GM19467 (cell line): ENCODE data around the gene KRTAP10-1.
"Not testable (repeated sequence)": the region's sequence is repeated elsewhere in the genome, so short reads cannot be mapped to it uniquely, and the experiment has no call there.

ENCODE experiments used
- ATAC-seq: cut with Tn5 transposase; IDR thresholded peaks from one replicate; pipeline ENCODE4 v1.9.1; 2021; ENCODE audit warnings: mild to moderate bottlenecking, moderate library complexity; ENCODE audit not compliant: unreplicated experiment

The KRTAP10-1 gene

DNA sequence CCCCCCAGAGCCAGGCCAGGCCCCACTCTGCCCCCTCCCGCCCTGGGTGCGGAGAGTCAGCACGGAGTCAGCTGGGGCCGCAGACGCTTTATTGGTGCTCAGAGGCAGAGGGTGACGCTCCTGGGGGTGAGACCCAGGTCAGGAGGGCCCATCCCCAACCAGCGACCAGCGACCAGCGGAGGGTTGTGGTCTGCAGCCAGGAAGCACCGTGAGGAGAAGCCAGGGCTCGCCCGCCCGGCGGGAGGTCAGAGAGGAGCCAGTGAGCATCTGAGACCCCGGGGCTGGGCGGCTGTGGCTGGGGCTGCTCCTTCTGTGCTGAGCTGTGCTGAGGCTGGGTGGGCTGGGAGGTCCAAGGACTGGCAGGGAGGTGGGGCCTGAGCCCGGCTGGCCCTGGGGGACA, 10.3 kb upstream of the KRTAP10-1 start:
- ATAC-seq, result not testable (repeated sequence)

DNA sequence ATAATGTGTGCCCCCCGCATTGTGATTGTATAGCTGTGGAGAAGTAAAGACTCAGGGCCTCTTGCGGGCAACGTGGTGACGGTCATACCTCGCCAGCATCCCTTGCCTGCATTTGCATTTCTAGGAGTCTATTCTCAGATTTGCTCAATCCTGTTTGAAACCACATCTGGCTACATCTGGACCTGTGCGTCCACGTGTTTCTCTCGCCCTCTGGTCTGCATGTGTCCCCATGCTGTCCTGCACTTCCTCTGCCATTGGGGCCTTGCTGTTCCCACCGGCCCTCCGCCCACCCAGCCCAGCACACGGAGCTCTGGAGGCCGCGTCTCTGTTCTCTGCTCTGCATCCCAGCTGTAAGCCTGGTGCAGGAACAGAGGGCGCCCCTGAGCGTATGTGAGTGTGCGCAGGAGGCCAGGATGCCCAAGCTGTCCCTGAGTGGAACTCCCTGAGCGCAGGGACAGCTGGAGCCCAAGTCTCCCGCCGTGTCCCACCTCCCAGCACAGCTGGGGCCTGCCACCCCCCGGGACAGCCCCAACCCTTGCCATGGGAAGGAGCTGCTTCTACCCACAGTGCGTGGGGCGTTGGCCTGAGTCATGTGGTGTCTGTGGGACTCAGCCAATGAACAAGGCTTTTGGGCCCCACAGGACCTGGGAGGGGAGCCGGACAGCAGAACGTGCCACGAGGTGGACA, 9.7 kb upstream of the KRTAP10-1 start:
- ATAC-seq, result no peak

DNA sequence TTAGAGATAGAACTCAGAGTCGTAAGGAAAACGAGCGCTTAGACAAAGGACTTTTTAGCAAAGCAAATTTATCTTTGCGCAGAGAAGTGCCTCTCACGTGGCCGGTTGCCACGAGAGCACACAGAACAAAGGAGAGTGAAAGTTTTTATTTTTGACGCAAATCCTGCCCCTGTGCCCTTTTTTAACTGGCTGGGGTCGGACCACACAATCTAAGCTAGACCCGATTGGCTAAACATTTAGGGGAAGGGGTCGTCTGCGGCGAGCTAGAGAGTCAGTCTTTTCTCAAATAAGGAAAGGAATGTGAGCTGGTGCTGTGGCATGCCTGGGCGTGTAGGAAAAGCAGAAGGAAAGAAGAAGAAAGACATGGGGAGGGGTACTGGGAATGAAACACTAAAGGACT, 8.9 kb upstream of the KRTAP10-1 start:
- ATAC-seq, result no peak

DNA sequence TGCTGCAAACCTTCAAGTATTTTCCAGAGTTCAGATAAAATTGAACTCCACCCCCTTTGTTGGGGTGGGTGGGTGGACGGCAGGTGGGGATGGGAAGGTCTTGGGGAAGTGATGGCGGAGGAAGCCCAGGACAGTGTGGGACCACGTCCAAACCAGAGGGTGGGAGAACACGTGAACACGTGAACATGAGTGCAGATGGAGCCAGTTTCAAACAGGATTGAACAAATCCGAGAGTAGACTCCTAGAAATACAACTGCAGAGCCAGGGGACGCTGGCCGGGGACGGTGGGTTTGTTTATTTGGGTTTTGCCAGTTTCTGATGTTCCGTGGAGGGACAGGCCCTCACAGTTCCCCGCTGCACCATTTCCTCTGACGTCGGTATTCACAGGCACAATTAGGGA, 8.4 kb upstream of the KRTAP10-1 start:
- ATAC-seq, result no peak

DNA sequence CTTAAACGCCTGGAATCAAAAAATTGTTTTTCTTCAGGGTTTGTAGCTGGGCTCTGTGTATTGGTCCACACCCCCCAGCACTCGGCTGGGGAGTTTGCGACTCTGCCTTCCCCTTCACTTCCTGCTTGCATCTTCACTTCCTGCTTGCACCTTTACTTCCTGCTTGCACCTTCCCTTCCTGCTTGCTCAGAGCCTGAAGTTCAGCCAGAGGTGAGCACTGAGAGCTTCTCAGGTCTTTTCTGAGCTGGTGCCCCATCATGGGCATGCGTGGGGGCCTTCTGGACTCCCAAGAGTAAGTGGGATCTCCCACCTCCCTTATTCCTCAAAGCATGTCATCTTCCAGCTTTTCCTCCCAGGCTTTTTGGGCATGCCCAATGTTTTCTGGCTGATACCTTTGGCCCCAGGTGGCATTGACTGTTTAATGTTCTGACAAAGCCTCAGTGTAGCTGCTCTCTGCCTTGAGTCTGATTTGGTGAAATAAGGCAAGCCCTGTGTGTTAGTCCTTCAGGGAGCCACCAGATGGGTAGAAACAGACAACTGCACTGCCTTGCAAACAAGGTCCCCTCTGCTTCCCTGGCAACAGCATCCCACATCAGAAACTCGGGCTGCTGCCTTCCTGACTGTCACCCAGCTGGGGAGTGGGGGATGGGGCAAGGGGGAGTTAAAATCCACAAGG, 7.8 kb upstream of the KRTAP10-1 start:
- ATAC-seq, result no peak

DNA sequence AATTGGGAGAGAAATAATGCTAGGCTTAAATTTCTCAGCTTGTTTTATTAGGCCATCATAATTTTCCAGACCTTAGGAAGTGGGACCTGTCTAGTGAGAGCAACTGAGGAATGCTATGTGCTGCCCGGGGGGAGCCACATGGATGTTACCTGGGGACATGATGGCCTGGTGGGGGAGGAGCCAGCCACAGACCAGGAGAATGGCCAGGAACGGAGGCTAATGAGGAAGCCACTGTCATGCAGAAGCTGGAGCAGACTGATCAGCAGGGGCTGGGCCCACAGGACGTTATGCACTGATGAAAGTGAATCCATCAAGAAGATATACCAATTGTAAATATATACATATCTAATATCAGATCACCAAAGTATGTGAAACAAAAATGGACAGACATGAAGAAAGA, 4.6 kb upstream of the KRTAP10-1 start:
- no peak for ATAC-seq

DNA sequence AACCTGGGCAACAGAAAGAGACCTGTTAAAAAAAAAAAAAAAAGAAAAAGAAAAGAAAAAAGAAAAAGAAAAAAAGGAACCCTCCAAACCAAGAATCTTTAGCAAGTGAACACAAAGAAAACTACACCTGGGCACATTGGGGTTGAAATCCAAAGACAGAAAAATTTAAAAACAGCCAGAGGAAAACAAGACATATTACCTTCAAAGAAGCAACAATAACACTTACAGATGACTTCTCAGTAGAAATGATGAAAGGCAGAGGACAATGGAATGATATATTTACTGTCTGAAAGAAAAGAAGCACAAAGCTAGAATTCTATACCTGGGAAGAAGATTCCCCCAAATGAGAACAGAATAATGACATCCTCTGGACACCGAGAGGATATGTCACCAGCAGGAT, 2.7 kb upstream of the KRTAP10-1 start:
- ATAC-seq, result no peak

DNA sequence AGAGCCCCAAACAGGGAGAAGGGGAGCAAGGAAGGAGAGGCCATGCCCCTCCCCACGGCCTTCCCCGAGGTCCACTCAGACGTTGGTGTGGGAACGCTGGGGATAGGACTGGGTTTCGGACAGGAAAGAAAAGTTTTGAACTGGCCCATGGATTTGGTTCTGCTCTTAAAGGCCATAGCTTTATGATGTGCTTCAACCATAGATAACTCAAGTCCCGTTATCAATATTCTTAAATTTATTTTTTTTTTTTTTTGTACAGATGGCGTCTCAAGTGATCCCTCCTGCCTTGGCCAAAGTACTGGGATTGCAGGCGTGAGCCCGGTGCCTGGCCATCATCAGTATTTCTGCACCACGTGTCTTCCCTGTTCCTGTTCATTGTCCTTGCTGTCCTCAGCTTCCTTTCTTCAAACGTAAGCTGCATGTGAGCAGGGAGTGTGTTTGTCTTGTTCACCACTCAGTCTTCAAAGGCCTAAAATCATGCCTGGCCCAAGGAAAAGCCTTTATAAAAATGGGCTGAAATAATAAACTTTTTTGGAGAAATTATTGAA, 820 bp upstream of the KRTAP10-1 start:
- ATAC-seq, result no peak

DNA sequence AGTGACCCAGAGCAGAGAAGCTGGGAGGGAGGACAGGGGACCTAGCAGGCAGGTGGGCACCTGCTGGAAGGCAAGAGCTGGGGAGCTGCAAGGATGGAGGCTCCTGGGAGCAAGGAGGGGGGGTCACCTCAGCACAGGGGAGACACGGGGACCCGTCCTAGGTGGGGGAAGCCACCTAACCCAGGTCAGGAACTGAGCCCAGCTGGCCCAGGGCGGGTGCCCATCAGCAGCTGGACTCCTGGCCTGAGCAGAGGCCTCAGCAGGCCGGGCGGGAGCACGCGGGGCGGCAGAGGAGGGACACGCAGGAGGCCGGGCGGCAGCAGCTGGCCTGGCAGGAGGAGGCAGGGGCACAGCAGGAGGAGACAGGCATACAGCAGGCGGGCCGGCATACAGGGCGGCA, 949 bp downstream of the KRTAP10-1 start:
- ATAC-seq, result no peak

DNA sequence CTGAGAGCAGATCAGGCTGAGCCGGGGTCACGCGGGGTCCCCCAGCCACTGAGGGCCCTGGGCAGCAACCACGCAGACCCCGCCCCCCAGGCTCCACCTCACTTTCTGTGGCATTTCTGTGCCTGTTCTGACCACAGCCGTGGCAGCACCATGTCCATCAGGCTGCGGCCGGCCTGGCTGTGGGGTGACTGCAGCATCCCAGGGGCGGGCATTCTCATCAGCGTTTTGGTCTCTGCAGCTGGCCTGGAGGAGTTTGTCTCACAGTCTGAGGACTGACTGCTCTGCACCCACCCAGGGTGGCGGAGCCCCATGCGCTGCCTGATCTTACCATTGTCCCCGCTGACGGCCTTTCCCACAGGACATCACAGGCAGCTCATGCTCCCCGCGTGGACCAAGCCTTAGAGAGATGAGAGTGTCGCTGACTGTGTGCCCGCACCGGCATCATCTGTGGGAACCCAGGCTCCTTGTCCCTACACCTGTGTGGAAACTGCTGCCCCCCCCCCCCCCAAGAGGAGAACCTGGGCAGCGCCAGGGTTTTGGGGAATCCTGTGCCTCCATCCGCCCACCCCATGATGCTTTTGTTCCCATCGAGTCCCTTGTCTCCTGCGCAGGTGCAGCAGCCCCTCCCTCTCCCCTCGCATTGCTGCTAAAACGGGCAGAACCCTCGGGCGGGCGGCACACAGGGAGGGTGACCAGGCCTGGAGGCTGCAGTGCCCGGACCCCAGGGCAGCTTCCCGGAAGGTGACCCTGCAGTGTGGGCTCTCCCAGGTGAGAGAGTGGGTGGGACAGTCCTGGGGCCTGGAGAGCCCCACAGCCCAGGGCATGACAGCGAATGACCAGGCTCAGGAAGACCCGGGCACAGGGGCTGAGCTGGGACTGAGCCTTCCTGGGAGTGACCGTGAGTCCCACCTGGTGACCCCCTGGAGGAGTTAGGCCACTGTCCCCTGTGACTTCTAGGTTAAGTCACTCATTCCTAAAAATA, 1.8 kb downstream of the KRTAP10-1 start:
- no peak for ATAC-seq

DNA sequence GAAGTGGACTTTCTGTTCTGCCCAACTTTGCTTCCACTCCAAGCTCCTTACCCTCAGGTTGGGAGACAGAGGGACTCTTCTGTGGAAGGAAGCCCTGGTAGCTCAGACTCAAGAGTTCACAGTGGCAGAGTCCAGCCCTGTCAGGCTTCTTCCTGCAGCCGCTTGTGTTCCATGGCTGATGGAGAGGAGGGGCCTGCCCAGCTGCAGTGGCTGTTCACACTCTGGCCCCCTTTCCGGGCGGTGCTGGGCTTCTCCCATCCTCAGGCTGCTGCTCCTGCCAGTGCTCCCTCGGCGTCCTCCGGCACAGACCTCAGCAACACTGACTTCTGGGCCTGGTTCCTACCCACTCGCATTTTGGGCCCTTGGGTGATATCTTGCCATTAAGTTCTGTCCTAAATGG, 4.0 kb downstream of the KRTAP10-1 start:
- no peak for ATAC-seq

DNA sequence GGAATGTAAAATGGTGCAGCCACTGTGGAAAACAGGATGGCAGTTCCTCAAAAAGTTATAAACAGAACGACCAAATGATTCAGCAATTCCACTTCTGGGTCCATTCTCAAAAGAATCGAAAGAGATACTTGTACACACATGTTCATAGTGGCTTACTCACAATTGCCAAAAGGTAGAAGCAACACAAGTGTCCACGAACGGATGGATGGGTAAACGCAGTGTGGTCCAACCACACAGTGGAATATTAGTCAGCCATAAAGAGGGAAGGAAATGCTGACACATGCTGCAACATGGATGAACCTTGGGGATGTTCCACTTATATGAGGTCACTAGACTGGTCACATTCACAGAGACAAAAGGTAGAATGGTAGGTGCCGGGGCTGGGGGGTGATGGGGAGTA, 5.3 kb downstream of the KRTAP10-1 start:
- no peak for ATAC-seq

DNA sequence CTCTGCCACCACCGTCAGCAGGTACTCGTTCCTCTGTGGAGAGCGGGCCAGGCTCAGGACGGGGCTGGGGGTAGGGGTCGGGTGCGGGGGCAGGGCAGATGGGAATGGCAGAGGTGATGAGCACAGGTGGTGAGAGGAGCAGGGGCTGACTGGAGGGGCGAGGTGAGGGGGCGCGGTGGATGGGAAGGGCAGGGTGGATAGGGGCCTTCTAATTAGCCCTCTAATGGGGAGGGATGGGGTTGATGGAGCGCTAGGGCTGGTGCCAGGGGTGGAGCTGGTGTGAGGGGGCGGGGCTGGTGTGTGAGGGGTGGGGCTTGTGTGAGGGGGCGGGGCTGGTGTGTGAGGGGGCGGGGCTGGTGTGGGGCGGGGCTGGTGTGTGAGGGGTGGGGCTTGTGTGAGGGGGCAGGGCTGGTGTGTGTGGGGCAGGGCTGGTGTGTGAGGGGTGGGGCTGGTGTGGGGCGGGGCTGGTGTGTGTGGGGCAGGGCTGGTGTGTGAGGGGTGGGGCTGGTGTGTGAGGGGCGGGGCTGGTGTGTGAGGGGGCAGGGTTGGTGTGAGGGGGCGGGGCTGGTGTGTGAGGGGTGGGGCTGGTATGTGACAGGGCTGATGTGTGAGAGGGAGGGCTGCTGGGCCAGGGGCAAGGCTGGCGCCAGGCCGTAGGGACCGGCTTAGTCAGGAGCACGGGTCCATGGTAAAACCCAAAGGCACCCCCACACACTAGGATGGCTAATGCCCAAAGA, 5.9 kb downstream of the KRTAP10-1 start:
- ATAC-seq, result no peak

DNA sequence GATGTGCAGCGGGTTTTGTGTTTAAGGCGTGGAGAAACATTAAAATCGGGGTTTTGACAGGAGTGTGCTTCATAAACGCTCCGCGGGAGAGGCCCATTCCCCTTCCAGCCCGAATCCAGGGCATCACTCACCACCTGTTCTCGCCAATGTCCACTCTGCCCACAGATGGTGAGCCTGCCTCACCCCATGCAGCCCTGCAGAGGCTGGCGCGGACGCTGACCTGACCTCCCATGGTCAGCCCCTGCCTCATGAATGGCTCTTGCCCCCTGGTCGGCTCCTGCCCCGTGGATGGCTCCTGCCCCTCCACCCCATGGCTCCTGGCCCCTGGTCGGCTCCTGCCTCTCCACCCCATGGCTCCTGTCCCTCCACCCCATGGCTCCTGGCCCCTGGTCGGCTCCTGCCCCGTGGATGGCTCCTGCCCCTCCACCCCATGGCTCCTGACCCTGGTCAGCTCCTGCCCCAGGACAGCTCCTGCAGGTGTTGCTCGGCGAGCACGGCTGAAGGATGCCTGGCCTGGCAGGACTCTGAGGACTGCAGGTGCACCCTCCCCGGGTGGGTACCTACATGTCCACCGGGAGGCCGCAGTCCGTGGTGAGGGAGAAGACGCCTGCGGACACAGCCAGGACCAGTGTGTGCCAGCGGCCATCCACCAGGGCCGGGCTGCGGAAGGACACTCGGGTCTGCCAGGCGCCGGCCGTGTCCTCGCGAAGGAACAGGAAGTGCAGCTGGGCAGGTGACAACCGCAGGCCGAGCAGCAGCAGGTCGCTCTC, 6.7 kb downstream of the KRTAP10-1 start:
- no peak for ATAC-seq

DNA sequence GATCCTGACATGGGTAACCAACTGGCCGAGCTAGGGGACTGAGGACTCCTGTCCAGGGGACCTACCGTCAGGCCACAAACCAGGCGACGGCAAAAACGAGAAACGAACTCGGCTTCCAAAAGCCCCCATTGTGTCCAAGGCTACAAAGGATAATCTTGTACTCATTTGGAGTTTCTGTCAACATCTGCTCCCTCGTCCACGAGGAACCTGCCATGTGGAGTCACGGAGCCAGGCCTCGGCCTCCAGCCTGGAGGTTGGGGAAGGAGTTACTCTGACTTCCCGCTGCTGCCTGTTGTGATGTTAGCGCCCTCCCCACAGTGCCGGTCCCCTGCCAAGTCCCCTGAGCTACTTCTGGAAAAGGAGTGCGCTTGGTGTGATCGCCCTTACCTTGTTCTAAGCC, 7.3 kb downstream of the KRTAP10-1 start:
- no peak for ATAC-seq

DNA sequence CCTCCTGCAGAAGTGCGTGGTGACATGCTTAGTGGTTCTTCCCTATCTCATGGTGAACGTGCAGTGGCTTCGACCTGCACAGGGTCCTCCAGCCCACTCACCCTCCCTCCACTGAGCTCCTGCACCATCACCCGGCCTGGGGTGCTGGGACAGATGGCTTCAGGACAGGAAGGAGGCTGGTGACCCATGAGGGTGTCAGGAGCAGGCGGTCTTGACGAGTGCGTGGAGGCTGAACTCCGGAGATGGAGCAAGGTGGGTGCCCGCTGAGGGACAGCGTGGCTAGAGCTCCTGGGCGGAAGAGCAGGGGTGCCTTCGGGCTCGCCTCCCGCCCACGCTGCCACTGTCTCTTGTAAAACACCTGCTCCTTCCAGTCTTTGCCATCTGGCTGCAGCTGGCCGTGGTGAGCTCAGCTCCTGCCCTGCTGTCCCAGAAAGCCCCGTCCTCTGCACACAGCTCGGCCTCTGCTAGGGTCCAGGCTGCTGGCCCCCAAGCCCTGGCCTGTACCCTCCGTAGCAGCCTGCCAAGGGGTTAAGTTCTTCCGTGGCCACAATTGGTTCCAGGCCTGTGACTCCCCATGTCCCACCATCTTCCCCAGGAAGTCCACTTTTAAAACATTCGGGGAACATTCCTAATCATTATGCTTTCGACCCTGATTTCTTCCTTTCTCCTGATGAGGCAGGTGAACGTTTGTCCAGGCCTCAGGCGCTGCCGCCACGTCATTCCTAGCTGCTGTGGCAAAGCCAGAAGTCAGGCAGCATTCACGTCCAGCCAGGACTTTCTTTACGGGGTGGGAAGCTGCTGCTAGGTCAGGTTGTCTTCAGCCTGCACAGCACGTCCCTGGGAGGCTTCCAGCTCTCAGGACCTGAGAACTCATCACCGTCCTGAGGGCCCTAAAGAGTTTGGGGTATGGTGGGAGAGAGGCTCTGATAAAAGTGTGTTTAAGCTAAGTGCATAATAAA, 8.1 kb downstream of the KRTAP10-1 start:
- ATAC-seq, result no peak

DNA sequence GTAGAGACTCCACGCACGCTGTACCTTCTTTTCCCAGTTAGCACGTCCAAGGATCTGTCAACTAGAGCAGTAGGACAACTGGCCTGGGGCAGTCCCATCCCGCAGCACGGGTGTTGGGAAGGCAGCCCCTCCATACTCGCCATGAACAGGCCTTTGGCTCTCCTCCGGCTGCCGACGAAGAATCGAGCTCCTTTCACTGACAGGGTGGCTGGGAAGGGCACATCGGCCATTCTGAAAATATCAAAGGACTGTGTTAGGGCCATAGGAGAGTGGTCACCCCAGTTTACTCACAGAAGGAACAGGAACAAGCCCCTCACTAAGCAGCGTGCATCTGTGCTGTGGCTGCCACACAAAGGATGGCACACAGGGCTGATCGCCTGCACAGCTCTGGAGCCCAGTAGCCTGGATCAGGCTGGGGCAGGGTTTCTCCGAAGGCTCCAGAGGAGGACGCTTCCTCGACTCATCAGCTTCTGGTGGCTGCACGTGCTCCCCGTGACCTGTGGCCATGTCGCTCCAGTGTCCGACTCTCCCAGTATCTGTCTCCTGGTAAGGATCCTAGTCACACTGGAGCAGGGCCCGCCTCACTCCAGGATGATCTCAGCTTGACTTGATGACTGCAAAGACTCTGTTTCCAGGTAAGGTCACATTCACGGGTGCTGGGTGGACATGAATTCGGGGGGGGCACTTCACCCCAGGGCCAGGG, 8.9 kb downstream of the KRTAP10-1 start:
- no peak for ATAC-seq

DNA sequence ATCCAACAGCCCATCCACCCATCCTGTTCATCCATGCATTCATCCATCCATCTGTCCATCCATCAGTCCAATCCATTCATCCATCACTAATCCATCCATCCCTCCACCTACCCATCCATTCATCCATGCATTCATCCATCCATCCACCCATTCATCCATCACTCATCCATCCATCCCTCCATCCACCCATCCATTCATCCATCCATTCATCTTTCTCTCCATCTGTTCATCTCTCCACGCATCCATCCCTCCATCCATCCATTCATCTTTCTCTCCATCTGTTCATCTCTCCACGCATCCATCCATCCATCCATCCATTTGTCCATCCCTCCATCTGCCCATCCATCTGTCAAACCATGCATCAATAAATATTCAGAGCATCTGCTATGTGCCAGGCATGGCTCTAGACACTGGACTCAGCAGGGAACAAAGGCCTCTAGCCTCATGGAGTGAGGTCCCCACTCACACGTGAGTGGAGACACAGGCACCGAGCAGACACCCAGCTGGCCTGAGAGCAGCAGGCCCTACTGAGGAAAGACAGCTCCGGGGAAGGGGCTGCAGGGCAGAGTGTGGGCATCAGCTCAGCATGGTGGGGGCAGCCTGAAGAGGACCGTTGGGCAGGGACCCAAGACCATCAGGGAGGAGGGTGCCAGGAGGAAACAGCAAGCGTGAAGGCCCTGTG, 9.6 kb downstream of the KRTAP10-1 start:
- ATAC-seq, result no peak
